ENCODE data around the gene AKAP13.

AKAP13 gene

DNA sequence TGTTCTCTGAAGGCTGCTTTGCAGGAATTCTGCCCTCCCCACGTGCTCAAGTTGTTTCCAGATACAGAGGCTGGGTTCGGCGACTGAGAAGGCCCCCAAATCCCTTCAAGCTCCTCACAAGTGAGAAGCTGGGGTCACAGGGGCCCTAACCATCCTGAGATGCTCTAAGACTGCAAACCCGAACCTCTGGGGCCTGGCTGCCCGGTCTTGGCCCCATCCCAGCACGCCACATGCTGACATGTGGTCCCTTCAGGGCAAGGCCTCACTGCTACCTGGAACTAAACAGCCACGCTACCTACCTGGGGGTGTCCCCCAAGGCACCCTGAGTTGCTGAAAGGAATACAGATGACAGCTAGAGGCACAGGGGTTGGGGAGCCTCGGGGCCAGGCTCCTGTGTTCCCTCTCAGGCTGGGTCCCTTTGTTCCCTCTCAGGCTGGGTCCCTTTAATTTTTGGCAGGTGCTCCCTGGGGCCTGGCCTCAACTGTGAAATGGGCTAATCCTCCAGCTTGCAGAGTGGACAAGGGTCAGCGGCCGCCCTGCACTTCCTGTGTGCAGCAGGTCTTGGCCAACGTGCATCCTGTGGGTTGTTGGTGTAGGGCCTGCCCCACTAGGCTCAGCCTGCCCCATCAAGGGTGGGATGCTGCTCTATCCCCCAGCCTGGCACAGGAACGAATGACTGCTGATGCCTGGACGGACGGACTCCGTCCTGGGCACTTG, 381.8 kb downstream of the AKAP13 start:
- no peak for DNase-seq

- no peak for DNase-seq
Observed at GRCh38 chr15:85762756-85763127, 382.3 kb downstream of the AKAP13 start.

GRCh38 chr15:85763157-85763556, 382.8 kb downstream of the AKAP13 start:
- no peak for DNase-seq

DNA sequence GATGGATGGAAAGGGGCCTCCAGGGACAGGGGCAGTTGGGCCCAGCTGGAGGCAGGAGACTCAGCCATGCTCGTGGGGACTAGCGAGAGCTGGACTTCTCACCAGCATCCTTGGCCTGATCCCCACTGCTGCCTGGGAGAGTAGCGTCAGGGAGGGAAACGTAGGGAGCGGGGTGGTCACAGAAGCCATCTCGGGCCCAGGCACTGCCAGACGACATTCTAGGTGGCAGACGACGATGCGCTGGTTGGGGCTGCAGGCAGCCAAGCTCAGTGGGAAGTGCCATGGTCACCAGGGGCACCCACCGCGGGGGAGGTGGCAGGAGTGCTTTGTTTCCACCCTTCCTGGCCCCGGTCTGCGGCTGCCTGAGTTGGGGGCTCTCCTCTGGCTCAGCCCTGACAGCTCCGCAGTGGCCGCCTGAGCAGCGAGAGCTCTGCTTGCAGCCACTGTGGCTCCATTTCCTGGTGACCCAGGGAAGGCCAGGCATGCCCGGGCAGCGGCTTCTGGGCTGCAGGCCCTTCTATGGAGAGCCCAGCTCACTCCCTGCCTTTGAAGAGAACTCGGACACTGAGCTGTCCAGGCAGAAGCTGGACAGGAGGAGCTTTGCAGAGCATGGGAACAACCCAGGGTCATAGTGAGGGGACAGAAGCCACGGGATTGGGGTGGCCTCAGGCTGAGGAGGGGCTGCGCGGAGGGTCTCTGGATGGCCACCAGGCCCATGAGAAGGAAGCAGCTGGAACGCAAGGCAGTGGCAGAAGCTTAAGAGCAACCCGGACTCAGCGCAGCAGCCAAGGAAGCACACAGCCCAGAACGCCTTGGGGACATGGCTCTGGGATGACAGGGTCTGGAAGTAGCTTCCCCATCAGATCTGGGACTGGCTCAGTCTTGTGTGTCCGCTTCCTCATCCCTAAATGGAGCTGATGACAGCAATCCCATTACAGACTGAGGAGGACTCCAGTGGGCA, 383.6 kb downstream of the AKAP13 start:
- DNase-seq: no peak

DNA sequence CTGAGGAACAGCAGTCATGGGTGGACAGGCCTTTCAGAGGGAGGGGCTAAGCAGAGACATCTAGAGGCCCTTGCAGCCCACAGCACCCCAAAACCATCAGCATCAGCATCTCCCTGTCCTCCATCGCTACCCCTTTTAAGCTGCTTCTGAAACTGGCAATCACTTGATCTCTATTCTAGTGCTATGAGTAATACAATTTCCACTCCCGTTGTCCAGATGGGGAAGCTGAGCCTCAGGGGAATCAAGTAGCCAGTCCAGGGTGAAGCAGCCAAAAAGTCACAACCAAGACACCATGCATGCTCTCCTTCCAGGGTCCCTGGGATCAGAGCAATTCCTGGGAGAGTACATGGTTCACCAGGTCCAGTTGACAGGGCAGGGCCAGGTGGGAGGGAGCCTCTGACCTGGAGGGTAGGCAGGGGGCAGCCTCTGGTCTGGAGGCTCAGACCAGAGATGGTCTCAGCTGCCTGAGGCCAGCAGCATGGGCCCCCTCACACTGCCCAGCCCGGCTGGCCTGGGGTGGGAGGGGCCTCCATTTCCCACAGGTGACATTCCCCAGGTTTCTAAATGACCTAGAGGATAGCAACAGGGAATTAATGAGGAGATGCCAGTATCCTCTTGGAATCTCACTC, 384.4 kb downstream of the AKAP13 start:
- DNase-seq: no peak

GRCh38 chr15:85766001-85766831, 385.8 kb downstream of the AKAP13 start:
- no peak for DNase-seq

GRCh38 chr15:85767785-85768529, 387.6 kb downstream of the AKAP13 start:
- no peak for DNase-seq

- DNase-seq: no peak
Observed at GRCh38 chr15:85768595-85769168, 388.3 kb downstream of the AKAP13 start.

DNA sequence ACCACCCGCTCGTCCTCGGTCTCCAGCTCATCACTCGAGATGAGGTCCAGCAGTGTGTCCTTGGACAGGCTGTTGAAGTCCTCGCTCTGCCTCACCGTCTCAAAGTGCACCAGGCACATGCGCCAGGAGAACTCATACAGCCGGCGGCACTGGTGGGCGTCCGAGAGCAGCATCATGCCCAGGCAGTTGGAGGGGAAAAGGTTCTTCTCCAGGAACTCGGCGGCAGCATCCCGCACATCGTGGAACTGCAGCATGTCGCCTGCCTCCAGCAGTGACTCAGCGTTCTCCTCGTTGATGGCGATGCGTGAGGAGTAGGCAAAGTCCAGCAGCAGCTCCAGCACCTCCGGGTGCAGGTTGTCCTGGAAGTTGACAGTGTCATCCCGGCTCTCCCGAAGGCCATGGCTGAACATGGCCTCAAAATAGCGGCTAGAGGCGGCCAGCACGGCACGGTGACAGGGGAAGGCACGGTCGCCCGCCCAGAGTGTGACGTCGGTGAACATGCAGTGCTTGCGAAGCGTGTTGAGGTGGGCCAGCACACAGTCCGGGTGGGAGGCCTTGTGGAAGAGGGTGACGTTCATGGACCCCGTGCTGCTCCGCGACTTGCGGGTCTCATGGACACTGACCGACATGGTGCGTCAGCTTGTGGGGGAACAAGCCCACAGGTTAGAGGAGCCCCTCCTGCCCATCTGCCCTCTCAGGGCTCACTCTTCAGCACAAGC, 388.9 kb downstream of the AKAP13 start:
- DNase-seq: no peak

DNA sequence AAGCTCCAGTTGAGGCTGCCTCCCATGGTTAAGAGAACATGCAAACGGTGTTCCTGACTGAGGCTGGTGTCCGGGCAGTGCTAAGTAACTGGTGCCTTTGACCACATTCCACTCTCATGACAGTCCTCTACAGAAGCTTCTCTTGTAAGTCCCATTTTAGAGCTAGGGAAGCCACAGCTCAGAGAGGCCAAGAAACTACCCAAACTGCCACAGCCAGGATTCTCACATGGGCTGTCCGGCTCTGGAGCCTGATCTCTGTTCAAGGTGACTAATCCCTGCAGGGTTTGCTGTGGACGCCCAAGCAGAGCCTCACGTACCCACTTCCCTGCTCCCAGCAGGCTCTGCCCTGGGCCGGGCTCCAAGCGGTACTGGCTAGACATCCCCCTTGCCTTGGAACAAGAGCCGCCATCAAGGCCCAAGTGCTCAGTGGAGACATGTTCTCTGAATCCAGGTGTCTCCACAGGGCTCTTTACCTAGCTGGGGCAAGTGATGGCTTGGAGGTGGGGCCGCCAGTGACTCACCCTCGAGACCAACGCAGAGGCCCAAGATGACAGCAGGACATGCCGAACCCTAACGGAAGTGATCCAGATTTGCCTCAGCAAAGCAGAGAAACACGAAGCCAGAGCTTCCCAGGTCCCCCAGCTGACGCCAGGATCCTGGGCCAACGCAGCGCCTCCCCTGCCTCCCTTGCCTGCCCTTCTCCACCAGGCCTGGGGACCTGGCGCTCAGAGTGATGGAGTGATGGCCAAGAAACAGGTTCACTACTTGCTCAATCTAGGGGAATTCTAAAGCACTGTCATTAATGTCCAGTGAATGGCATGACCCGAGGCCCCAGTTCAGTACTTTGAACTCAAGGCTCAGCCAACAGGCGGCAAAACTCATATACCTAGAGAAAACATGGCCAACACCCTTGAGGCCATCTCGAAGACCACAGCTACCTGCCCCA, 390.0 kb downstream of the AKAP13 start:
- DNase-seq: no peak

- DNase-seq: no peak
Observed at GRCh38 chr15:85771271-85771670, 390.9 kb downstream of the AKAP13 start.

DNA sequence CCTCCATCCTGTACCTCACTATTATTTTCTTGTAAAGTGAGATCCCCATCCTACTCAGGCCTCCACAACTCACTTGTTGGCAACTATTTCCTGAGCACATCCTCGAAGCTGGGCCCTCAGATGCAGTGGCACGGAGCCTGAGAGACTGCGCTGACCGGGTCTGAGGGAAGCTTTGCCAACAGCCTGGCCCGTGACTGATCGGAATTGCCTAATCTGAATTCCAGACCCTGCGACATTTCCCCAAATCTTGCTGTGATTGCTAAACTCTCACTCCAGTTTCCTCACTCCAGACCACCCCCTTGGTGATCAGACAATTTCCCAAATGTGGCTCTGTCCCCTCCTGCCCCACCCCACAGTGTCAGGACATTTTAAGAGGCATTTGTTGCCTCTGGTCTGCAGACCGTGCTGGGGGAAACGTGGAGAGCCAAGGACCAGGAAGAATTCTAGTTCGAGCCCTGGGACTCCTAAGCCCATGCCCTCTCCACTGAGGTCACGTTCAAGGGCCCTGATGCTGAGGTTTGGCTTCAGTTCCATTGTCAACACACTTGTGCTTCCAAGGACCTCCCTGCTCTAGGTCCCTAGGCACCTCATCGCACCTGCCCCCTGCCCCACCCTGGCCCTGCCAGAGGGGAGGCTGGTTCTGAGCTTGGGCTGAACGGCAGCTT, 391.5 kb downstream of the AKAP13 start:
- DNase-seq: no peak

DNA sequence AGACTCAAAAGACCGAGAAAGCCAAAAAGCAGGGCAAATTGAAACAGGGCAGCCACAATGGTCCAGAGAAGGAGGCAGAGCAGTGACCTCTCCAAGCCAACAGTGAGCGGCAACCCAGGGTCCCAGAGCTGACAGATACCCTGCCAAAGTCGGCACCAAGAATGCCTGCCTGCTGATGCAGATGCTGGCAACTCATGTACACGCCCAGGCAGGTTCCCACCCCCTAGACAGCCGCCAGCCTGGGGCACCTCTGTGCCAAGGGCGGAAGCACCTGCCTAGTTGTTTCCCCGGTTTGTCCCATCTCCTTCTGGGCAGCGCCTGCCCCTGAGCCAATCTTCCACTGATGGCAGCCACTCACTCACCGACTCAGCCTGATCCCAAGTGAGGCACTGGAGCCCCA, 392.3 kb downstream of the AKAP13 start:
- DNase-seq: no peak

DNA sequence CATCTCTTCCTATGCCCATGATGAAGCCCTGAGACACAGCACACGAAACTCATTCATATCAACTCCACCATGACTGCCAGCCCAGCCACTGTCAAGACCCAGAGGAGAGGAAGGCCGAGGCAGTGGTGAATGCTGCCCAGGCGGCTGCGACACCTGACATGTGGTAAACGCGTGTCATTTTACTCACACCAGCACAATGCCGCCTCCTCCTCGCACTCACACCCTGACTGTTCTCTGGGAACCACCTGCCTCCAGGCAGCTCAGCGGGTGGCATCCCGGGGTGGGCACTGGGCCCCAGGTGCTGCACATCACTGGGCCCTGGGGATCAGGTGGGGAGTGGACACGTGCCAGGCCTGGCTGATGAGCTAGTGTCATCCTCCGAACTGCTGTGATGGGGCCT, 392.8 kb downstream of the AKAP13 start:
- no peak for DNase-seq

DNA sequence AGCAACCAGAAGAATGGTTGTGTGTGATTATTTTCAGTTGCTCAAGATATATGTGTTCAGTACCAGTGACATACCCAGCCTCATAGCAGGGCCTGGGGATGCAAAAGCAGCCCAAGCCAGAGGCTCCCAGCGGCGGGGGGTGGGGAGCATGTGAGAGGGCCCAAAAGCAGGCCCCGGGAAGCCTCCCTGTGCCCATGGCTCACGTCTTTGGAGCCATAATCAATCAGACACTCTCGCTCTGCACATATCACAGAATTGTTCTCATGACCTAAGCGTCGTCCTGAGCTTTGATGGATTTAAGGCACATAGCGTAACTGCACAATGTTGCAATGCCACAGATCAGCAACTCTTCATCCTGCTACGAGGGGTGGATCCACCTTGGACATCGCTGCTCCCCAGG, 393.6 kb downstream of the AKAP13 start:
- DNase-seq: no peak

GRCh38 chr15:85777250-85778106, 397.1 kb downstream of the AKAP13 start:
- DNase-seq: no peak

GRCh38 chr15:85778107-85778776, 397.8 kb downstream of the AKAP13 start:
- no peak for DNase-seq

- no peak for DNase-seq
Observed at GRCh38 chr15:85779249-85779648, 398.8 kb downstream of the AKAP13 start.

Data from CD4-positive, alpha-beta T cell treated with Interleukin-4 for 1 hour (primary cell).